Mammary epithelial cell (primary cell): ENCODE measurements around the gene IL1RAPL2.

Experiments
- EZH2 ChIP-seq: IDR thresholded peaks from 2 replicates; pipeline ENCODE4 v1.6.1; 2012; ENCODE audit warnings: low read length, inconsistent platforms, borderline replicate concordance
- TF ChIP-seq, protein P1 (sequence below), 2 donors: IDR thresholded peaks in 1 of 2; conservative IDR thresholded peaks in 1 of 2; 2 replicates each; pipeline ENCODE4 v1.5.1; 2011 to 2012; ENCODE audit warnings: inconsistent platforms in 2 of 2, low read length in 2 of 2, mild to moderate bottlenecking in 2 of 2, control low read depth in 1 of 2, low read depth in 1 of 2; ENCODE audit not compliant: insufficient read depth in 1 of 2; ENCODE audit errors: extremely low read depth in 1 of 2

DNA sequence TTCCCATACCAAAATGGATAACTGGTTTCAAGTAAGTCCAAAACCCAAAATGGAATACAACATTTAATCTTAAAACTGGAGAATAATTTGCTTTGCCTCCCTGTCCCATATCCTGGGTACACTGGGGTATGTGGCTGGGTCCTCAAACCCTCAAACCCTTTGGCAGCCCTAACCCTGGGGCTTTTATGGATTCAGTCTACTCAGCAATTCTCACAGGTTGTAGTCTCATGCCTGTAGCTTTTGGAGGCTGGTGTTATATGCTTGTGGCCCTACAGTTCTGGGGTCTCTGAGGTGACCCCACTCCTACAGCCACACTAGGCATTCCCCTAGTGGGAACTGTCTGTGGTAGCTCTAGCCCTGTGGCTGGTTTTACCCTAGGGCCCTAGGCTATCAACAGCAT, 1145.8 kb downstream of the IL1RAPL2 start:
- TF ChIP-seq EZH2 = no peak
- TF ChIP-seq, protein P1, sequence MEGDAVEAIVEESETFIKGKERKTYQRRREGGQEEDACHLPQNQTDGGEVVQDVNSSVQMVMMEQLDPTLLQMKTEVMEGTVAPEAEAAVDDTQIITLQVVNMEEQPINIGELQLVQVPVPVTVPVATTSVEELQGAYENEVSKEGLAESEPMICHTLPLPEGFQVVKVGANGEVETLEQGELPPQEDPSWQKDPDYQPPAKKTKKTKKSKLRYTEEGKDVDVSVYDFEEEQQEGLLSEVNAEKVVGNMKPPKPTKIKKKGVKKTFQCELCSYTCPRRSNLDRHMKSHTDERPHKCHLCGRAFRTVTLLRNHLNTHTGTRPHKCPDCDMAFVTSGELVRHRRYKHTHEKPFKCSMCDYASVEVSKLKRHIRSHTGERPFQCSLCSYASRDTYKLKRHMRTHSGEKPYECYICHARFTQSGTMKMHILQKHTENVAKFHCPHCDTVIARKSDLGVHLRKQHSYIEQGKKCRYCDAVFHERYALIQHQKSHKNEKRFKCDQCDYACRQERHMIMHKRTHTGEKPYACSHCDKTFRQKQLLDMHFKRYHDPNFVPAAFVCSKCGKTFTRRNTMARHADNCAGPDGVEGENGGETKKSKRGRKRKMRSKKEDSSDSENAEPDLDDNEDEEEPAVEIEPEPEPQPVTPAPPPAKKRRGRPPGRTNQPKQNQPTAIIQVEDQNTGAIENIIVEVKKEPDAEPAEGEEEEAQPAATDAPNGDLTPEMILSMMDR (conservative IDR thresholded peaks at IDR 0.05 in 1 of 2, IDR thresholded peaks at IDR 0.05 in 1 of 2; ENCODE audit: extremely low read depth in 1 of 2, insufficient read depth in 1 of 2, low read depth in 1 of 2, low read length in 2 of 2) = no peak
